Stimulated activated memory B cell treated with anti-CD40 and anti-IgM and Interleukin-4, amounts not matched to agents 10 μg/mL and 1 μg/mL and 100 μg/mL, for 72 hours (primary cell): ENCODE results near the gene ASPDH.

Experiments
- ATAC-seq: fragments of 150-1000 bp; cut with Tn5 transposase; 2 replicates; pipeline ENCODE4 v1.10.0; 2021
- H3K27ac Mint-ChIP-seq: one replicate; pipeline ENCODE4 v1.8.0; 2022; ENCODE audit warnings: mild to moderate bottlenecking, mixed read lengths
- H3K27me3 Mint-ChIP-seq: one replicate; pipeline ENCODE4 v1.8.0; 2022; ENCODE audit warnings: mixed read lengths
- H3K36me3 Mint-ChIP-seq: one replicate; pipeline ENCODE4 v1.8.0; 2022; ENCODE audit warnings: mixed read lengths
- H3K4me1 Mint-ChIP-seq: one replicate; pipeline ENCODE4 v1.8.0; 2022; ENCODE audit warnings: mixed read lengths
- H3K4me3 Mint-ChIP-seq: one replicate; pipeline ENCODE4 v1.8.0; 2022; ENCODE audit warnings: mild to moderate bottlenecking, moderate library complexity, mixed read lengths
- H3K9me3 Mint-ChIP-seq: one replicate; pipeline ENCODE4 v1.8.0; 2022; ENCODE audit warnings: mixed read lengths

Gene ASPDH

DNA sequence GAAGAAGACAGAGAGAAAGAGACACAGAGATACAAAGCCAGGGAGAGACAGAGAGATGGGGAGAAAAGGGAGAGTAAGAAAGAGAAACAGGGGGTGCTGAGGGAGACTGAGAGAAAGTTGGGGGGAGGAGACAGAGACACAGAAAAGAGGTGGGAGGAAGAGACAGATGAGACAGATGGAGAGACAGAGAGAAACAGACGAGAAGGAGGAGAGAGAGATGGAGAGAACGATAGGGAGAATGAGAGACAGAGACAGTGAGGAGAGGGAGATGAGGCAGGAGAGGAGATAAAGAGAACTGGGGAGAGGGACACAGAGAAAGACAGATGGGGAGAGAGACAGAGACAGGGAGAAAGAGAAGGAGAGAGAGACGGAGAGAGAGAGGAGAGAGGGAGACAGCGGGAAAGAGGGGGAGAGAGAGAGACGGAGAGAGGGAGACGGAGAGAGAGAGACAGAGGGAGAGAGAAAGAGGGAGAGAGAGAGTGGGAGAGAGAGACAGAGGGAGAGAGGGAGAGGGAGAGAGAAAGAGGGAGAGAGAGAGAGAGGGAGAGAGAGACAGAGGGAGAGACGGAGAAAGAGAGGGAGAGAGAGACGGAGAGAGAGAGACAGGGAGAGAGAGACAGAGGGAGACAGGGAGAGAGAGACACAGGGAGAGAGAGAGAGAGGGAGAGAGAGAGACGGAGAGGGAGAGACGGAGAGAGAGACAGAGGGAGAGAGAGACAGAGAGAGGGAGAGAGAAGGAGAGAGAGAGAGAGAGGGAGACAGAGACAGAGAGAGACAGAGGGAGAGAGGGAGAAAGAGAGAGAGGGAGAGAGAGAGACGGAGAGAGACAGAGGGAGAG lies 15.3 kb downstream of the ASPDH start:
- H3K36me3 Mint-ChIP-seq, result peaks cover 18% of the 10 kb centered on the region
- H3K27me3 Mint-ChIP-seq, result no peaks in the 10 kb centered on the region
- no peak overlapping the region for H3K4me3 Mint-ChIP-seq
- H3K9me3 Mint-ChIP-seq, result no peaks in the 10 kb centered on the region
- H3K4me1 Mint-ChIP-seq, result no peaks in the 10 kb centered on the region
- ATAC-seq, result no peak
- no peak overlapping the region for H3K27ac Mint-ChIP-seq

DNA sequence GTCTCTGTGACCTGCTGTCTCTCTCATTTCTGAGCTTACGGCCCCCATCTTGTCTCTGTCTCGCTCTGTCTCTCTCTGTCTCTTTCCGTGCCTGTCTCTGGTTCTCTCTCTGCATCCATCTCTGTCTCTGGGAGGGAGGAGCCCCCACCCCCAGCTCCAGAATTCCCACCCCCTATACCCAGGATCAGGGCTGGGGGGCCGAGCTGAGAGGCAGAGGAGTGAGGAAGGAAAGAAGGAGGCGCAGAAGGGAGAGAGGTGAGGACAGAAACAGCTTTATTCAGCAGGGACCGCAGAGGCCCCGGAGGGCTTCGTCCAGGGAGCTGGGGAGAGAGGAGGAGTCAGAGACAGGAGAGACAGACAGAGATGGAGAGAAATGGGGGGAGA lies 16.7 kb downstream of the ASPDH start:
- Mint-ChIP-seq H3K4me1 (peaks cover 6% of the 10 kb centered on the region), H3K4me3 (no peak overlapping the region), H3K36me3 (peaks cover 18% of the 10 kb centered on the region), H3K27ac (no peak overlapping the region), H3K27me3 (no peaks in the 10 kb centered on the region), H3K9me3 (no peaks in the 10 kb centered on the region)
- no peak for ATAC-seq

DNA sequence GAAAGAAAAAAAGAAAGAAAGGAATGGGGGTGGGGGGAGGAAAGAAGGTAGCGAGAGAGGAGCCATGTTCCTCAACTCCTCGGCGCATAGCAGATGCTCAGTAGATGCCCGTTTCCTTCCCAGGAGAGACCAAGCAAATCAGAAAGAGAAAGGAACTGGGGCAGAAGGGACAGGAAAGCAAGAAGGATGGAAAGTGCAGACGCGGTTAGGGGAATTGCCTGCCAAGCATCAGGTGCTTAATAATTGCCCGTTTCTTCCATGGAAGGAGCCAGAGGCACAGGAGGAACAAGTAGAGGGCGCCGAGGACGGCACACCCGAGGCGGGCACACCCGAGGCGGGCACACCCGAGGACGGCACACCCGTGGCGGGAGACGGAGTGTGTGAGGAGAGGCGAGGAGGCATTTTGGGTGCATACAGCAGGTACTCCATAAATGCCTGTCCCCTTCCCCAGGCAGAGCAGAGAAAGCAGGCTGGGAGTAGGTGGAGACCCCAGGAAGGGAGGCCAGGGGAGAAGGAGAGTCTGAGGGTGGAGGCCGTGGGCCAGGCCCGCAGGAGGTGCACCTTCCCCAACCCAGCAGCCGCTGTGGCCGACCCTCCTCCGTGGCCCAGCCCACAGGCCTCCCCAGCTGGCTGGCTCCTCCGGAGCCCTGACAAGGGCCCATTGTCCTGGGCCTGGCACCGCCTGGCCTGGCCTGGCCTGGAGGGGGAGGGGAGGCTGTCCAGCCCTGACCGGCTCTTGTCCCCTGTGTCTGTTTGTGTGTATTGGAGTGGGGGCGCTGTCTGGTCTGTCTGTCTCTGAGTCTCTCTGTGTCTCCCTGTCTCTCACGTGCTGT lies 17.3 kb downstream of the ASPDH start:
- Mint-ChIP-seq H3K27ac (no peak overlapping the region), H3K9me3 (no peaks in the 10 kb centered on the region), H3K4me3 (no peak overlapping the region), H3K27me3 (no peaks in the 10 kb centered on the region), H3K36me3 (peaks cover 18% of the 10 kb centered on the region), H3K4me1 (peaks cover 12% of the 10 kb centered on the region)
- no peak for ATAC-seq

DNA sequence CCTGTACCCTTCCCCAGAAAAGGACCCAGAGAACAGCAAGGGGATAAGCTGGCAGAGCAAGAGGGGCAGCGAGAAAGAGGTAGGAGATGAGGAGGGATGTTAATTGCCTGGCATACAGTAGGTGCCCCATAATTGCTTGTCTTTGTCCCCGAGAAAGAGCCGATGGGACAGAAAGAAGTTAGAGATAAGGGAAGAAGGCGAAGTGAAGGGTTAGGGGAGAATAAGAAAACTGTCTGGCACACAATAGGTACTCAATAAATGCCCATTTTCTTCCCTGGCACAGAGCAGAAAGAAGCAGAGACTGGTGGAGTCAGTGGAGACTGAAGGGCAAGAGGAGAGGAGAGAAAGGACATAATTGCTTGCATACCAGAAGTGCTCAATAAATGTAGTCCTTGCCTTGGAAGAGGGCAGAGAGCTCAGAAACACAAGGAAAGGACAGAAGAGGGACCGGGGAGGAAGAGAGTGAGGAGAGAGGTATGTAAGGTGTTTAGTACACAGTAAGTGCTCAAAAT lies 18.6 kb downstream of the ASPDH start:
- Mint-ChIP-seq H3K4me3 (no peak overlapping the region), H3K36me3 (peaks cover 24% of the 10 kb centered on the region), H3K27me3 (no peaks in the 10 kb centered on the region), H3K9me3 (no peaks in the 10 kb centered on the region), H3K27ac (no peak overlapping the region), H3K4me1 (peaks cover 16% of the 10 kb centered on the region)
- ATAC-seq, result no peak

DNA sequence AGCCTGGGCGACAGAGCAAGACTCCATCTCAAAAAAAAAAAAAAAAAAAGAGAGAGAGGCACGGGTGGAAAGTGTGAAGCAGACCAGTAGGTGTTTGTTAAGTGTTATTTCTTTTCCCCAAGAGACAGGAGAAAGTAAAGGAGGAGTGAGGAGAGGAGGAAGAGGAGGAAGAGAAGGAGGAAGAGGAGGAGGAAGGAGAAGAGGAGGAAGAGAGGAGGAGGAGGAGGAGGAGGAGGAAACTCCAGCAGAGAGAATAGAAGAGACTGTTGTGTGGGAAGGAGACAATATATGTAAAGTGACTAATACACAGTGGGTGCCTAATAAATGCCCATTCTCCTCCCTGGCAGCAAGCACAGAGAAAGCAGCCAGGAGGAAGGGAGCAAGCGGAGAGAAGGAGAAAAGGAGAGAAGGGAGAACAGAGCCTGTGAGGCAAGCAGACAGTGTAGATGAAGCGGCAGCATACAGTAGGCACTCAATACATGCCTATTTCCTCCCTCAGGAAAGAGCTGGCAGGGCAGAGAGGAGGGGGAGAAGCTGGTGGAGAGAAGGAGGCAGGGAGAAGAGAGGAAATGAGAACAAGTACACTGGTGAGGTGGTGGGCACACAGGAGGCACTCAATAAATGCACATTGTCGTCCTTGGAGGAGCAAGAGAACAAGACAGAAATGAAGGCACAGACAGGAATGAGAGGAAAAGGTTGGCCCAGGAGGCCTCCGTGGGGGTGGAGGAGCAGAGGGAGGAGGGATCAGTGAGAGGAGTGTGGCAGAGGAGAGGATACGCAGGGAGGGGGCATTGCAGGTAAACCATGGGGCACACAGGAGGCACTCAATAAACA lies 19.3 kb downstream of the ASPDH start:
- Mint-ChIP-seq H3K36me3 (peaks cover 29% of the 10 kb centered on the region), H3K4me3 (no peak overlapping the region), H3K27ac (no peak overlapping the region)

DNA sequence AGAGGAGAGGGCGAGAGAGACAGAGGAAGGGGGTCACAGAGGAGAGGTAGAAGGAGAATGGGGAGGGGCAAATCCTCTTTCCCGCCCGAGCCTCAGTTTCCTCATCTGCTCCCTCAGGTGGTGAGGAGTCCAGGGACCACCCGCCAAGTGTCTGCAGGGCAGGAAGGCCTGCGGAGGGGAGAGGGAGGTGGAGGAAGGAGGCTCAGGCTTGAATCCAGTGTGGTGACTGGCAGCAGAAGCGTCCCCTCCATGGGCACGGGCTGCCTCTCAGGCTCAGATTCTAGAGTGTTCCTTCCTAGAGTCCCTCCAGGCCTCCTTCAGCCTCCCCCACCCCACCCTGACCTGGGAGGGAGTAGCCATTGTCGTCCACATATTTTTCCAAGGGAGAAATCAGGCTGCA lies 20.5 kb downstream of the ASPDH start:
- H3K9me3 Mint-ChIP-seq, result no peaks in the 10 kb centered on the region
- H3K4me3 Mint-ChIP-seq, result no peak overlapping the region
- peaks cover 32% of the 10 kb centered on the region for H3K4me1 Mint-ChIP-seq
- peaks cover 40% of the 10 kb centered on the region for H3K36me3 Mint-ChIP-seq
- ATAC-seq, result no peak
- H3K27ac Mint-ChIP-seq, result no peak overlapping the region
- no peaks in the 10 kb centered on the region for H3K27me3 Mint-ChIP-seq

More for the DNA sequence above, 19.3 kb downstream of the ASPDH start:
- Mint-ChIP-seq H3K27me3 (no peaks in the 10 kb centered on the region), H3K4me1 (peaks cover 20% of the 10 kb centered on the region), H3K9me3 (no peaks in the 10 kb centered on the region)
- ATAC-seq, result no peak

DNA sequence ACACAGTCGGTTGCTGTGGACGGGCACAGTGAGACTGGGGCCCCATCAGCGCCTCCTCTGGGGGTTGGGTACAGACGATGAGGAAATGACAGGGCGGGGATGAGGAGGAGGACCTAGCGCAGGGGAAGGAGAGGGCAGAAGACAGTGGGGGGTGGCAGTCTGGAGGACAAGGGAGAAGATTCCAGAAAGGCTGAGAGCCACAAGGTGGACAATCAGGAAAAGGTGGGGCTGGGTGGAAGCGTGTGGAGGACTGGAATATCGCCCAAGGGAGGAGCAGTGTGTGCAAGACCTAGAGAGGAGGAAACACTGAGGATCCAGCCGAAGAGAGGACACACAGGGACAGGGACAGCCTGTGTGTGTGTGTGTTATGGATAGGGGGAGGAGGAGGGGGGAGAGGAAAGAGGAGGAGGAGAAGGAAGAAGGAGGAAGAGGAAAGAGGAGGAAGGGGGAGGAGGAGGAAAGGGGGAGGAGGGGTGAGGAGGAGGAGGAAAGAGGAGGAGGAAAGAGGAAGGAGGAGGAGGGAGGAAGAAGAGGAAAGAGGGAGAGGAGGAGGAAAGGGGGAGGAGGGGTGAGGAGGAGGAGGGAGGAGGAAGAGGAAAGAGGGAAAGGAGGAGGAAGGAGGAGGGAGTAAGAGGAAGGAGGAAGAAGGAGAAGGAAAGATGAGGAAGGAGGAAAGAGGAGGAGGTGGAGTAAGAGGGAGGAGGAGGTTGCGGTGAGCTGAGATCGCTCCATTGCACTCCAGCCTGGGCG lies 21.2 kb downstream of the ASPDH start:
- Mint-ChIP-seq H3K36me3 (peaks cover 40% of the 10 kb centered on the region), H3K27me3 (no peaks in the 10 kb centered on the region), H3K9me3 (no peaks in the 10 kb centered on the region), H3K4me1 (peaks cover 39% of the 10 kb centered on the region), H3K4me3 (no peak overlapping the region), H3K27ac (peak overlapping the region; percentile 13)
- ATAC-seq, result peak; percentile 75

DNA sequence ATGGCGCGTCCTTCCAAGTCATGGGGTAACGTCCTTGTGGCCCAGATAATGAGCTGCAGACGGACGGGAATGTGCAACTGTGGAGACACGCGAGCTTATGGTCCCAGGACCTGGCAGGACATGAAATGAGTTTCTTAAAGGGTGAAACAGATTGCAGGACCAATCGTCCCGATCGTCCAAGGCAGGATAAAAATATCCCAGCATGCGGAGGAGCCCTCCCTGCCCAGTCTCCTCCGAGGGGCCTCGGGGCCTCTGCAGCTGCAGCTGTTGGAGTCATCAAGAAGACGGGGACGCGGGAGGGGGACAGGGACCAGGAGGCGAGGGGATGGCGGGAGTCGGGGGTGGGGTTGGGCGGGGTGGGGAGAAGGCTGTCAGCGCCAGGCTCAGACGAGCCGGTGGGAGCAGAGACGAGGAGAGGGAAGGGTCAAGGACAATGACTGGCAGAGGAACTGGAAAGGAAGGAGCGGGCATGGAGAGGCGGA lies 22.7 kb downstream of the ASPDH start:
- ATAC-seq, result no peak
- no peak overlapping the region for H3K4me3 Mint-ChIP-seq
- peaks cover 37% of the 10 kb centered on the region for H3K36me3 Mint-ChIP-seq
- no peaks in the 10 kb centered on the region for H3K27me3 Mint-ChIP-seq
- H3K4me1 Mint-ChIP-seq, result peaks cover 44% of the 10 kb centered on the region
- H3K27ac Mint-ChIP-seq, result peak overlapping the region; percentile 13
- no peaks in the 10 kb centered on the region for H3K9me3 Mint-ChIP-seq

DNA sequence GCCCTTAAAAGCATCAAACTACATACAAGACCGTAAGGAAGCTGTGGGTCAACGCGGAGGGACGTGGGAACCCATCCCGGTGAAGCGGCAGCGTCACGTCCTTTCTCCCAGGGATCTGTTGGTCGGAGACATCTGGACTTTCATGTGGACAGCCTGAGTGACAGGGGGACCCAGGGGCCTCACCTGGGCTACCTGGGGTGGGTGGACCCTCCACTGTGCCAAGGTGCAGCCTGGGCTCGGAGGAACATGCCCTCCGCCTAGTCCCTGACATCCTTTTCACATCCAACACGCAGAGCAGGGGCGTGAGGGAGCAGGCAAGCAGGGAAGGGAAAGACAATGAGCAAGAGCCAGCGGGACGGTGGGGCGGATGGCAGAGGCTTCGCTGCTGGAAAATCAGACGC lies 23.3 kb downstream of the ASPDH start:
- H3K36me3 Mint-ChIP-seq, result peaks cover 41% of the 10 kb centered on the region
- no peak overlapping the region for H3K4me3 Mint-ChIP-seq
- peaks cover 50% of the 10 kb centered on the region for H3K4me1 Mint-ChIP-seq
- H3K9me3 Mint-ChIP-seq, result no peaks in the 10 kb centered on the region
- ATAC-seq, result no peak
- H3K27me3 Mint-ChIP-seq, result no peaks in the 10 kb centered on the region
- H3K27ac Mint-ChIP-seq, result no peak overlapping the region

DNA sequence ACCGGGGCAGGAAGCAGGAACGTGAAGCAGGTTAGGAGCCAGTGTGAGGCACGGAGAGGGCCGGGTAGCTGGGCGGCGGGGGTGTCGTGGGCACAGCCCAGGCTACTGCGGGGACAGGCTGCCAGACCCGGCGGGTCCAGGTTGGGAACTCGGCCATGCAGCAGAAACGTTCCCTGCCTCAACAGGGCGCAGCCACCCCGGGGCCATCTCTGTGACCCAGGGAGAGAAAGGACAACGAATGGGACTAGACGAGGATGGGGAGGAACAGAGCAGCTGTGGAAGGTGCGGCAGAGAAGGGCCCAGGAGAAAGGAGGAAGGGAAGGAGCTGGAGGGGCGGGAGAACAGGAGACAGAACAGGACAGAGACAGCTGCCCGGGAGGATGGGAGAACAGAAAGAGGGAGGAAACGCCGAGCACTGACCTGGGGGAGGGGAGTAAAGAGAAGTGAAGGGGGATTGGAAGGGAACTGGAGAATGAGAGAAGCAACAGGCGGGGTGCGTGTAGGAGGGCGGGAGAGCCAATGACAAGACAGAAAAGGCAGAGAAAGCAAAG lies 24.2 kb downstream of the ASPDH start:
- peaks cover 50% of the 10 kb centered on the region for H3K4me1 Mint-ChIP-seq
- no peak overlapping the region for H3K4me3 Mint-ChIP-seq
- ATAC-seq, result no peak
- H3K36me3 Mint-ChIP-seq, result peaks cover 39% of the 10 kb centered on the region
- H3K9me3 Mint-ChIP-seq, result no peaks in the 10 kb centered on the region
- no peak overlapping the region for H3K27ac Mint-ChIP-seq
- no peaks in the 10 kb centered on the region for H3K27me3 Mint-ChIP-seq

DNA sequence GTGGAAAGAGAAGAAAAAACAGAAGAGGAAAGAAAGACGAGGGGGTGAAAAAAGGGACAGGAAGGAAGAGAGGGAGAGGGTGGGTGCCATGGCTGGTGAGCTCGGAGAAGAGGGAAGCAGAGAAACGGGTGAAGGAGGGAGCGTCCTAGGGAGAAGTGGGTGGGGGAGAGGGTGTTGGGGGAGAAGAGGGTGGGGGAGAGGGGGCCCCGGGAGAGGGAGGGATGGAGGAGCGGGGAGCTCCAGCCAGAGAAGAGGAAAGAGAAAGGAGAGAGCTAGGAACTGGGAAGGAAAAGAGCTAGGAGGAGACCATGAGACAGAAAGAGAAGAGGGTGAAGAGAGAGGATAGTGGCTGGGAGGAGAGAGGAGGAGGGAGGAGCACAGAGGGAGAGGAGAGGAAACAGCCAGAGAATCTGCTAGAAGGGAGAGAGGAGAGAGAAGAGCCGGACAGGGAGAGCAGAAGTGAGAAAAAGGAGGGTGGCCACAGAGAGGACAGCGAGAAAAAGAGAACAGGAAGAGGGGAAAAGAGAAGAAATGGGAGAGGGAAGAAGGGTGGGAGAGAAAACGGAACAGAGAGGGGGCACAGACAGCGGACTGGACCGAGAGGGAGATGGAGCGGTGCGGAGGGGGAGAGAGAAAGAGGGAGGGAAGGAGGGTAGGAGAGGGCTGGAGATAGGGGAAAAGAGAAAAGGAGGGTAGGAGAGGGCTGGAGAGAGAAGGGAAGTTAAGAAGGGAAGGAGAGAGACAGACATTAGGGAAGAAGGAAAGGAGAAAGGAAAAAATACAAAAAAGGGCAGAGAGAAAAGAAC lies 25.1 kb downstream of the ASPDH start:
- peaks cover 37% of the 10 kb centered on the region for H3K36me3 Mint-ChIP-seq
- H3K27me3 Mint-ChIP-seq, result no peaks in the 10 kb centered on the region
- no peaks in the 10 kb centered on the region for H3K9me3 Mint-ChIP-seq
- H3K27ac Mint-ChIP-seq, result peak overlapping the region; percentile 32
- no peak for ATAC-seq
- peaks cover 50% of the 10 kb centered on the region for H3K4me1 Mint-ChIP-seq
- H3K4me3 Mint-ChIP-seq, result no peak overlapping the region

DNA sequence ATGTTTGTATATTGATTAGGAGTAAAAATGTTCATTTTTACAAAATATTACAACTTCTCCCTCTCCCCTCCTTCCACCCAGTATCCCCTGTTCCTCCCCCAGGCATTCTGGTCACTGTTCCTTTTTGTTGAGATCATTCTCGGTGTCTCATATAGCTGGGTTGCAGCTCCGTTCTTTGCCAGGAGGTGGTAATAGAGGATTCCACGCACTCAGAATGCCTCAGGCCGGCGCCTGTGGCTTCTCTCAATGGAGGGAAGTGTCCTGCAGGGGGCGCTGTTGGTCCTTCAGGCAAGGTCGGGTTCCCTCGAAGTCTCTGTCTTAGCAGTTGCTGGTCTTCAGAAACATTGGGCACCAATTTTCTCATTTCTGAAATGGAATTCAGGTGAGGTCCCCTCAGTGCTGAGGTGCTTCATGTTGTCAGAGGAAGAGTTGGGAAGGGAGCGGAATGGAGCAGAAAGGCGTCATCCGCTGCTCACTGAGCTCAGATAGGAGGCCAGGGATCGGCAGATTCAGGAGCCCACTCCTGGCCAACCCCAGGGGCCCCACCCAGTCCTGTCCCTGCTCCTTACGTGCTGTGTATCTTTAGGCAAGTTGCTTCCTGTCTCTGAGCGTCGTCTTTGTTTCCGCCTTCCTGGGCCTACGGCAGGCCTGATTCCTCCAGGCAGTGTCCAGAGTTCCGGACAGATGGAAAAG lies 26.7 kb downstream of the ASPDH start:
- ATAC-seq, result no peak

More for the DNA sequence above, 26.7 kb downstream of the ASPDH start:
- H3K27me3 Mint-ChIP-seq, result no peaks in the 10 kb centered on the region
- no peak overlapping the region for H3K4me3 Mint-ChIP-seq
- H3K27ac Mint-ChIP-seq, result no peak overlapping the region
- peaks cover 53% of the 10 kb centered on the region for H3K36me3 Mint-ChIP-seq
- H3K4me1 Mint-ChIP-seq, result peaks cover 44% of the 10 kb centered on the region
- no peaks in the 10 kb centered on the region for H3K9me3 Mint-ChIP-seq
